A673 (cell line): ENCODE results near the gene MICALL2. TPM values are rescaled to one million over a fixed set of nuclear protein-coding genes. Genes with fewer than 3 reads are reported as not detected.

ENCODE experiments used
- BruUV-seq: library from RNA; stranded (reverse); fragments of 400-500 nt; replicated peaks from 2 replicates; lab custom pipeline; 2021; lab: Mats Ljungman, UMichigan
- CTCF ChIA-PET: fragments of 300-600 bp; sonication (Branson Sonifier 250); formaldehyde crosslinking; loops from one replicate; lab custom pipeline; 2022; ENCODE audit warnings: antibody characterized with exemption; lab: Charles Lee
- POLR2A ChIA-PET: fragments of 300-600 bp; sonication (Branson Sonifier 250); formaldehyde crosslinking; loops from one replicate; lab custom pipeline; 2022; ENCODE audit warnings: antibody characterized with exemption; ENCODE audit not compliant: low non-redundant PET; lab: Charles Lee
- DNase-seq: peaks from one replicate; pipeline ENCODE4 v3.0.0-alpha.2; 2015; ENCODE audit warnings: low spot score
- H3K27ac ChIP-seq: fragments of 200-600 bp; sonication (generic); 2 replicates; pipeline ENCODE4 v1.5.1; 2016; ENCODE audit warnings: mixed run types, low read depth, mild to moderate bottlenecking, mixed read lengths, antibody characterized with exemption, low read length; ENCODE audit not compliant: poor library complexity, severe bottlenecking
- H3K27me3 ChIP-seq: fragments of 200-600 bp; sonication (generic); replicated peaks from 2 replicates; pipeline ENCODE4 v1.6.1; 2017; ENCODE audit warnings: mixed run types, low read depth, mild to moderate bottlenecking, mixed read lengths, antibody characterized with exemption, low read length; ENCODE audit not compliant: insufficient read depth, poor library complexity
- H3K36me3 ChIP-seq: fragments of 200-600 bp; sonication (generic); 2 replicates; pipeline ENCODE4 v1.6.1; 2016; ENCODE audit warnings: mixed run types, mild to moderate bottlenecking, mixed read lengths, antibody characterized with exemption, low read length; ENCODE audit not compliant: insufficient read depth, poor library complexity, severe bottlenecking
- H3K4me1 ChIP-seq: fragments of 200-600 bp; sonication (generic); 2 replicates; pipeline ENCODE4 v1.6.1; 2017; ENCODE audit warnings: mixed run types, mild to moderate bottlenecking, mixed read lengths, antibody characterized with exemption, low read length; ENCODE audit not compliant: insufficient read depth, poor library complexity, severe bottlenecking
- H3K4me3 ChIP-seq: fragments of 200-600 bp; sonication (generic); 2 replicates; pipeline ENCODE4 v1.5.1; 2016; ENCODE audit warnings: low read depth, mixed run types, mild to moderate bottlenecking, mixed read lengths, low read length; ENCODE audit not compliant: poor library complexity, severe bottlenecking
- H3K9me3 ChIP-seq: fragments of 200-600 bp; sonication (generic); 2 replicates; pipeline ENCODE4 v1.6.1; 2016; ENCODE audit warnings: mixed run types, low read depth, mild to moderate bottlenecking, mixed read lengths, antibody characterized with exemption, low read length; ENCODE audit not compliant: poor library complexity, severe bottlenecking
- EZH2 ChIP-seq: fragments of 200-600 bp; sonication (generic); IDR thresholded peaks from 2 replicates; pipeline ENCODE4 v1.6.1; 2017; ENCODE audit warnings: borderline replicate concordance, low read depth, mild to moderate bottlenecking, mixed read lengths, antibody characterized with exemption, low read length; ENCODE audit not compliant: poor library complexity, severe bottlenecking
- intact Hi-C: fragments of 100-400 bp; cut with micrococcal nuclease; formaldehyde crosslinking; loops from one replicate; pipeline ENCODE4 v1.10.0; 2022; ENCODE audit not compliant: unreplicated experiment
- total RNA-seq: library from RNA; stranded (reverse); gene quantifications from 2 replicates; pipeline ENCODE4 v1.2.3, GENCODE V29; 2021
- TF ChIP-seq, protein P1 (sequence below): fragments of 300-800, 200-600 bp; sonication (generic); conservative IDR thresholded peaks from 2 replicates; pipeline ENCODE4 v1.5.1; 2017; ENCODE audit warnings: low read depth, mild to moderate bottlenecking, antibody characterized with exemption, low read length, moderate library complexity, mixed read lengths

The MICALL2 gene
- total RNA-seq, 1 experiment from 2014 or later, result 10.1 TPM

DNA sequence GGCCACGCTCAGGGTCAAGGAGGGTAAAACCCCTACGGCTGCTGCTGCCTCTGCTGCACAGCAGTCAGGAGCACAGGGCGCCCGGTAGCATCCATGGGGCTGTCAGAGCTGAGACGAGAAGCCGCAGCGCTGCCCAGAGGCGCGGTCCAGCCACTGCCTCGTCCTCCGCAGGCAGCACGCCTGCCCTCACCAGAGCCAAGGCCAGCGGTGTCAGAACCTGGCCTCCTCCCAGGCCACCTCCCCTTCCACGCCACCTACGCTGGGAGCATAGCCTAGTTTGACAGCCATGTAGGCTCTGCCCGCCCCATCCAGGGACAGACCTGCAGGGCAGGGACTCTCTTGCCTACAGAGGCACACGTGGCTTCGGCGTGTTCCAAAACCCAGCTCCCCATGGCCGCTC, 28.7 kb upstream of the MICALL2 start:
- Histone ChIP-seq H3K27ac (no peak overlapping the region), H3K9me3 (no peaks in the 10 kb centered on the region), H3K4me3 (no peak overlapping the region), H3K36me3 (peaks cover 31% of the 10 kb centered on the region), H3K27me3 (no peaks in the 10 kb centered on the region), H3K4me1 (no peaks in the 10 kb centered on the region)
- POLR2A ChIA-PET, result no interaction called here
- intact Hi-C loops, result no loop called here
- DNase-seq, result no peak
- CTCF ChIA-PET, result no interaction called here
- BruUV-seq, result no TSS peak
- no peak for TF ChIP-seq EZH2

DNA sequence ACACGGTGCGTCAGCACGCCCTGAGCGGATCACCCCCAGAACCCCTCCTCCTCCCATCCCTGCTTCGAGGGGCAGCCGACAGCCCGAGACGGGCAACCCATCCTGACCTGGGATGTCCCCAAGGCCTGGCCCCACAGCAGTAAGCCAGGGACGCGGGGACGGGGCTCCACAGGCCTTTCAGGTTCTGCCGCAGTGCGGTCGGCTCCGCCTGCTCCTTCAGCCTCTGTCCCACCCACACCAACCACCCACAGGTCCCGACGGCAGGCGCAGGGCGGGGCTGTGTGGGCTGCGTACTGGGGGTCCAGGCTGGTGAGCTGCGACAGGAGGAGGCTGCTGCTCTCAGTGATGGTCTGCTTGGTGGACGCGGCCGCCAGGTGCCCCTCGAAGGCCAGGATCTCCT, 28.2 kb upstream of the MICALL2 start:
- ChIA-PET POLR2A (no interaction called here), CTCF (no interaction called here)
- no peak overlapping the region for H3K27ac ChIP-seq
- H3K4me3 ChIP-seq, result no peak overlapping the region
- no TSS peak for BruUV-seq
- TF ChIP-seq, protein P1, sequence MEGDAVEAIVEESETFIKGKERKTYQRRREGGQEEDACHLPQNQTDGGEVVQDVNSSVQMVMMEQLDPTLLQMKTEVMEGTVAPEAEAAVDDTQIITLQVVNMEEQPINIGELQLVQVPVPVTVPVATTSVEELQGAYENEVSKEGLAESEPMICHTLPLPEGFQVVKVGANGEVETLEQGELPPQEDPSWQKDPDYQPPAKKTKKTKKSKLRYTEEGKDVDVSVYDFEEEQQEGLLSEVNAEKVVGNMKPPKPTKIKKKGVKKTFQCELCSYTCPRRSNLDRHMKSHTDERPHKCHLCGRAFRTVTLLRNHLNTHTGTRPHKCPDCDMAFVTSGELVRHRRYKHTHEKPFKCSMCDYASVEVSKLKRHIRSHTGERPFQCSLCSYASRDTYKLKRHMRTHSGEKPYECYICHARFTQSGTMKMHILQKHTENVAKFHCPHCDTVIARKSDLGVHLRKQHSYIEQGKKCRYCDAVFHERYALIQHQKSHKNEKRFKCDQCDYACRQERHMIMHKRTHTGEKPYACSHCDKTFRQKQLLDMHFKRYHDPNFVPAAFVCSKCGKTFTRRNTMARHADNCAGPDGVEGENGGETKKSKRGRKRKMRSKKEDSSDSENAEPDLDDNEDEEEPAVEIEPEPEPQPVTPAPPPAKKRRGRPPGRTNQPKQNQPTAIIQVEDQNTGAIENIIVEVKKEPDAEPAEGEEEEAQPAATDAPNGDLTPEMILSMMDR, result no peak
- TF ChIP-seq EZH2, result no peak
- H3K27me3 ChIP-seq, result no peaks in the 10 kb centered on the region
- no peaks in the 10 kb centered on the region for H3K4me1 ChIP-seq
- peaks cover 31% of the 10 kb centered on the region for H3K36me3 ChIP-seq
- intact Hi-C loops, result no loop called here
- H3K9me3 ChIP-seq, result no peaks in the 10 kb centered on the region
- DNase-seq, result no peak

DNA sequence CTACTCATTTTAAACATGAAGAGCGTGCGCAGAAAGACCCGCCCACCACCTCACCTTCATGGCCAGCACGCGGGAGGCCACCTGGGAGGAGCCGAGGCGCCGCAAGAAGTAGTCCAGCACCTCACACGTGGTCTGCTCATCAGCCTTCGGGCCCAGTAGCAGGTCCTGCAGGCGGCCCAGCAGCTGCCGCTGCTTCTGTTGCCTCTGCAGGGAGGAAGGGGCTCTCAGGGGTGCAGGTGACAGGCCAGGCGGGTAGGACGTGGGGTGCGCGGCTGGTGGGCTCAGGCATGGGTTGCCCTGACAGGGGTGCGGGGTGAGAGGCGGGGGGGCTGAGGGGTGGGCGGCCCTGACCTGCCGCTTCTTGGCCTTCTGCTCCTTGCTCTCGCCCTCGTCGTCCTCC, 27.3 kb upstream of the MICALL2 start:
- Histone ChIP-seq H3K27ac (no peak overlapping the region), H3K4me1 (no peaks in the 10 kb centered on the region), H3K9me3 (no peaks in the 10 kb centered on the region), H3K36me3 (peaks cover 31% of the 10 kb centered on the region), H3K4me3 (no peak overlapping the region), H3K27me3 (no peaks in the 10 kb centered on the region)
- CTCF ChIA-PET, result no interaction called here
- DNase-seq, result no peak
- no TSS peak for BruUV-seq
- intact Hi-C loops, result no loop called here
- TF ChIP-seq EZH2, result no peak
- TF ChIP-seq, protein P1, result no peak
- POLR2A ChIA-PET, result no interaction called here

DNA sequence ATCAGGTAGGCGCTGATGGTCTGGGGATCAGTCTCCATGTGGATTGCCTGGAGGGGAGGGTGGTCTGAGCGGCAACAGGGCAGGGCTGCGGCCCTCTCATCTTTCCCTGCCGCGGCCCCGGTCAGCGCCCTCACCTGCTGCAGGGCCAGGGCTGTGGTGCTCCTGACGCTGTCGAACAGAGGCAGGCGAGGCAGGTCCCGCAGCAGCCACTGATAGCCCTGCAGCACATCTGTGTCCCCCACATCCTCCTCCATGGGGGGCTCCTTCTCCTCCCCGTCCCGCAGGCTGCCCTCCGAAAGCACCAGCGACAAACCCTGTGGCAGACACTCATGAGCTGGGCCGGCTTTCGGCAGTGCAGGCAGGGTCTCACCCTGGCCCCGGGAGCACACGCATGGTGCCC, 25.9 kb upstream of the MICALL2 start:
- no peak overlapping the region for H3K27ac ChIP-seq
- ChIA-PET POLR2A (no interaction called here), CTCF (no interaction called here)
- no peaks in the 10 kb centered on the region for H3K27me3 ChIP-seq
- H3K4me1 ChIP-seq, result no peaks in the 10 kb centered on the region
- H3K9me3 ChIP-seq, result no peaks in the 10 kb centered on the region
- TF ChIP-seq, protein P1, result no peak
- TF ChIP-seq EZH2, result no peak
- intact Hi-C loops, result no loop called here
- no peak overlapping the region for H3K4me3 ChIP-seq
- H3K36me3 ChIP-seq, result peaks cover 24% of the 10 kb centered on the region
- DNase-seq, result no peak
- BruUV-seq, result no TSS peak
